ENCODE results near the gene HOXC10. TPM values are rescaled to one million over a fixed set of nuclear protein-coding genes. Genes with fewer than 3 reads are reported as not detected.

Gene HOXC10
- total RNA-seq, 2 donors from 2014 or later, result not detected

GRCh38 chr12:53974084-53975063, 10.6 kb upstream of the HOXC10 start, which contains the start of gene HOTAIR:
Gene HOTAIR, minus strand, starts transcription at chr12:53974954.
- TF ChIP-seq CTCF (conservative IDR thresholded peaks at IDR 0.05), result no peak
- Mint-ChIP-seq H3K36me3 (ENCODE audit: low read depth) (no peaks in the 10 kb centered on the region), H3K9me3 (peaks cover 17% of the 10 kb centered on the region), H3K4me1 (peaks cover 15% of the 10 kb centered on the region), H3K27me3 (ENCODE audit: insufficient read depth) (peaks cover 100% of the 10 kb centered on the region), H3K4me3 (peak within 1 kb of the TSS; percentile 33), H3K27ac (no peak within 1 kb of the TSS)
- H3K9ac ChIP-seq (ENCODE audit: extremely low read depth, low read length, poor library complexity, severe bottlenecking), result no peak within 1 kb of the TSS
- no peaks in the 10 kb centered on the region for H3K4me1 ChIP-seq (ENCODE audit: control insufficient read depth, insufficient read depth, low read length)
- peaks cover 7% of the 10 kb centered on the region for H3K9me3 ChIP-seq (ENCODE audit: control insufficient read depth, low read length)
- H3K27me3 ChIP-seq (ENCODE audit: control insufficient read depth, insufficient read depth, low read length, poor library complexity, severe bottlenecking), result peaks cover 100% of the 10 kb centered on the region
- 5 to 7% methylated on average over 20 to 60 of the region's 63 CpGs for WGBS, 2 experiments (ENCODE audit: insufficient coverage in 1 of 2, insufficient read length in 1 of 2)
- H3K4me3 ChIP-seq (ENCODE audit: low read length), result no peak within 1 kb of the TSS
- no peak within 1 kb of the TSS for H3K27ac ChIP-seq (ENCODE audit: low read depth, low read length)
- DNase-seq, result peak; percentile 70
- H3K36me3 ChIP-seq (ENCODE audit: control insufficient read depth, insufficient read depth, low read length), result no peaks in the 10 kb centered on the region

- peak overlapping the region; percentile 33 for H3K4me3 Mint-ChIP-seq
- H3K27ac Mint-ChIP-seq, result no peak overlapping the region
- DNase-seq, result no peak
- H3K4me1 ChIP-seq (ENCODE audit: control insufficient read depth, insufficient read depth, low read length), result no peaks in the 10 kb centered on the region
- no peak overlapping the region for H3K9ac ChIP-seq (ENCODE audit: extremely low read depth, low read length, poor library complexity, severe bottlenecking)
- WGBS, 2 experiments (ENCODE audit: insufficient coverage in 1 of 2, insufficient read length in 1 of 2), result 7 to 11% methylated on average over 7 to 21 of the region's 25 CpGs
- no peak overlapping the region for H3K27ac ChIP-seq (ENCODE audit: low read depth, low read length)
- no peaks in the 10 kb centered on the region for H3K36me3 ChIP-seq (ENCODE audit: control insufficient read depth, insufficient read depth, low read length)
- H3K4me1 Mint-ChIP-seq, result peaks cover 15% of the 10 kb centered on the region
- TF ChIP-seq CTCF (conservative IDR thresholded peaks at IDR 0.05), result no peak
- H3K27me3 ChIP-seq (ENCODE audit: control insufficient read depth, insufficient read depth, low read length, poor library complexity, severe bottlenecking), result peaks cover 100% of the 10 kb centered on the region
- H3K36me3 Mint-ChIP-seq (ENCODE audit: low read depth), result no peaks in the 10 kb centered on the region
- H3K27me3 Mint-ChIP-seq (ENCODE audit: insufficient read depth), result peaks cover 100% of the 10 kb centered on the region
- H3K4me3 ChIP-seq (ENCODE audit: low read length), result no peak overlapping the region
- H3K9me3 Mint-ChIP-seq, result peaks cover 17% of the 10 kb centered on the region
- H3K9me3 ChIP-seq (ENCODE audit: control insufficient read depth, low read length), result peaks cover 7% of the 10 kb centered on the region
These were observed 9.9 kb upstream of the HOXC10 start for GRCh38 chr12:53975064-53975471.

GRCh38 chr12:53975479-53976152, 9.3 kb upstream of the HOXC10 start:
- DNase-seq, result peak; percentile 85
- TF ChIP-seq CTCF (conservative IDR thresholded peaks at IDR 0.05), result no peak
- H3K9ac ChIP-seq (ENCODE audit: extremely low read depth, low read length, poor library complexity, severe bottlenecking), result no peak overlapping the region
- WGBS, 2 experiments (ENCODE audit: insufficient coverage in 1 of 2, insufficient read length in 1 of 2), result 11 to 15% methylated on average over 9 to 31 of the region's 31 CpGs
- no peak overlapping the region for H3K27ac ChIP-seq (ENCODE audit: low read depth, low read length)
- Mint-ChIP-seq H3K4me1 (peaks cover 15% of the 10 kb centered on the region), H3K9me3 (peaks cover 17% of the 10 kb centered on the region), H3K36me3 (ENCODE audit: low read depth) (no peaks in the 10 kb centered on the region), H3K27me3 (ENCODE audit: insufficient read depth) (peaks cover 100% of the 10 kb centered on the region), H3K27ac (no peak overlapping the region), H3K4me3 (peak overlapping the region; percentile 33)
- H3K36me3 ChIP-seq (ENCODE audit: control insufficient read depth, insufficient read depth, low read length), result no peaks in the 10 kb centered on the region
- no peak overlapping the region for H3K4me3 ChIP-seq (ENCODE audit: low read length)
- H3K27me3 ChIP-seq (ENCODE audit: control insufficient read depth, insufficient read depth, low read length, poor library complexity, severe bottlenecking), result peaks cover 100% of the 10 kb centered on the region
- no peaks in the 10 kb centered on the region for H3K4me1 ChIP-seq (ENCODE audit: control insufficient read depth, insufficient read depth, low read length)
- H3K9me3 ChIP-seq (ENCODE audit: control insufficient read depth, low read length), result peaks cover 7% of the 10 kb centered on the region
